GM13977 (cell line): ENCODE results near the gene SEMA4A.

Experiments used
- DNase-seq: peaks from one replicate; pipeline ENCODE4 v3.0.0; 2012; ENCODE audit warnings: low spot score
- in situ Hi-C: fragments of 300-500 bp; cut with MboI; formaldehyde crosslinking; loops from one replicate; pipeline ENCODE4 v1.12.0; 2022; ENCODE audit warnings: low sequenced_read_pairs, low pct_unique_long_range_greater_than_20kb, mixed read lengths, inconsistent platforms; ENCODE audit not compliant: unreplicated experiment
- TF ChIP-seq, protein P1 (sequence below): IDR thresholded peaks from 2 replicates; pipeline ENCODE4 v1.5.1; 2012; ENCODE audit warnings: mild to moderate bottlenecking, control low read depth; ENCODE audit not compliant: insufficient read depth; ENCODE audit errors: extremely low read depth, missing control alignments

SEMA4A gene

GRCh38 chr1:156153362-156153761 is at the start of gene SEMA4A:
Gene SEMA4A (plus strand): TSS chr1:156153585. CDS start chr1:156154579, 994 bp downstream.
- TF ChIP-seq, protein P1, sequence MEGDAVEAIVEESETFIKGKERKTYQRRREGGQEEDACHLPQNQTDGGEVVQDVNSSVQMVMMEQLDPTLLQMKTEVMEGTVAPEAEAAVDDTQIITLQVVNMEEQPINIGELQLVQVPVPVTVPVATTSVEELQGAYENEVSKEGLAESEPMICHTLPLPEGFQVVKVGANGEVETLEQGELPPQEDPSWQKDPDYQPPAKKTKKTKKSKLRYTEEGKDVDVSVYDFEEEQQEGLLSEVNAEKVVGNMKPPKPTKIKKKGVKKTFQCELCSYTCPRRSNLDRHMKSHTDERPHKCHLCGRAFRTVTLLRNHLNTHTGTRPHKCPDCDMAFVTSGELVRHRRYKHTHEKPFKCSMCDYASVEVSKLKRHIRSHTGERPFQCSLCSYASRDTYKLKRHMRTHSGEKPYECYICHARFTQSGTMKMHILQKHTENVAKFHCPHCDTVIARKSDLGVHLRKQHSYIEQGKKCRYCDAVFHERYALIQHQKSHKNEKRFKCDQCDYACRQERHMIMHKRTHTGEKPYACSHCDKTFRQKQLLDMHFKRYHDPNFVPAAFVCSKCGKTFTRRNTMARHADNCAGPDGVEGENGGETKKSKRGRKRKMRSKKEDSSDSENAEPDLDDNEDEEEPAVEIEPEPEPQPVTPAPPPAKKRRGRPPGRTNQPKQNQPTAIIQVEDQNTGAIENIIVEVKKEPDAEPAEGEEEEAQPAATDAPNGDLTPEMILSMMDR = no peak
- no peak for DNase-seq
- in situ Hi-C loops = no loop called here

- in situ Hi-C loops = no loop called here
- peak; percentile 66 for DNase-seq
- TF ChIP-seq, protein P1 = no peak
These were observed 49.1 kb upstream of the SEMA4A start for GRCh38 chr1:156104065-156104810.

DNA sequence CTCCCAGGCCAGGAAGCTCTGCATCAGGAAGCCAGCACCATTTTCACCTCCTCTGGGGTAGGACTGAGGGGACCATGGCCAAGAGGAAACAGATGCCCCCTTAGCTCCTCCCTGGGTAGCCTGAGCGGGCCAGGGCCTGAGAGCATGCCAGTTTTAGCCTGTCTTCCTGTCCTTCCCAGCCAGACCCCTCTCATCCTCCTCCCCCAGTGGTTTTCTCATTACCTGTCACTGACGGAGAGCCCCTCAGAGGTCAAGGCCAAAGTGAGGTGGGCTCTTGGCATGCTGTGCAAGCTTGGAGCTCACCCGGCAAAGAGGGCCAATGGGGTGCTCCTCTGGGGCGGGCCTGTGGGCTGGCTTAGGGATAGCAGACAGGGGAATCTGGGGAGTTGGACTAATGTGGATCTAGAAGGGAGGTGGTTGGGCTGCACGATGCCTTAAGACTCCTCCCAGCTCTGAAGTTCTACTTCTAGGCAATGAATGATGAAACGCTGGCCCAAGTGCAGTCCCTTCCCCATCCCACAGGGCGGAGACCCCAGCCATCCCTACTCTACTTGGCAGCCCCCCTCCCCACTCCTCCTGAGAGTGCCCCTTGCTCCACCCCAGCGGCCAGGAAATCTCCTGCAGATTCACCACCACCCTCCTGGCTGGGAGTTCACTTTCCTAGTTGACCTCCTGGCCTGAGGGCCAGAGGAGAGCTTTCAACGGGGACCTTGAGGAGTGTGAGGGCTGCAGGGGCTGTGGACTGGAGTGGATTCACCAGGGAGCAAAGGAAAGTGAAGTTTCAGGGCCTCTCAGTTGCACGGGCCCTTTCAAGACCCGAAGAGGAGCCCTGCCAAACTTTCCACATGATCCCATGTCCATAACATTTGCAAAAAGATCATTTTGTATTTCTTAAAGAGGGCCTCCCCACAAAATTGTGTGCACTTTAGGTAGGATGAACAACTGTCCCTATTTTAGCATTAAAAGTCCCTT is 48.2 kb upstream of the SEMA4A start:
- TF ChIP-seq, protein P1 = no peak
- in situ Hi-C loops = no loop called here
- DNase-seq = no peak

DNA sequence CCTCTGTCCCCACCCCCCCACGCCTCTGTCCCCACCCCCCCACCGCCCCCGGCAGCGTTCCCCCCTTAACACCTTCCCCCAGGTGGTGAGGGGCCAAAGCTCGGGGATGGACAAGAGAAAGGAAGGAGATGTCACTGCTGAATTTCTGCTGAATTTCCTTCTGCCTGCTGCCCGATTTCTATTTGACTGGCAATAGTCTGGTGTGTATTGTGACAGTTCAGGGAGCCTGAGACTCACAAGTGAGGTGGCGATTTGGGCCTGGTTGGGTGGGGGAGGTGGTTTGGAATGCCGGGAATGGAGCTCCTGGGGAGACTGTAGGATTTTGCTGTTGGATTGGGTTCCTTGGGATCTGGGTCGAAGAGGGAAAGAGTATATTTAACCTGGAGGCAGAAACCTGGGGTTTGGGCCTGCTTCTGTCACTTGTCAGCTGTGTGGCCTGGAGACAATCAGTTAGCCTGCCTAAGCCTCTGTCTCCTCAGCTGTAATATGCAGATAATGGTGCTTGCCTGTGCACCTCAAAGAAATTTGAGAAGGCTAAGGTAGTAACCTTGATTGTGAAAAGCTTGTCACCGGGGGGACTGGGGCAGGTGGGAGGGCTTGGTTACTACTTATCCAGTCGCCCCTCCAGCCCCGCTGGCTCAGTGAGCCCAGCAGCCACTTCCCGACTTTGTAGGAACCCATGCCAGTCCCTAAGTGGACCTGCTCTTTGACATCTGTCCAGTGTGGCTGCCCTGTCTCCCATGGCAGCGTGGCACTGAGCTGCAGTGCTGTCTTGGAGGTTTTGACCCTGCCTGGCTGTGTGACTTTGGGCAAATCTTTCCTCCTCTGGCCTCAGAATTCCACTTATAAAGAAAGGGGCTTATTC is 46.5 kb upstream of the SEMA4A start:
- in situ Hi-C loops = no loop called here
- TF ChIP-seq, protein P1 = no peak
- no peak for DNase-seq

- in situ Hi-C loops = no loop called here
- TF ChIP-seq, protein P1 = no peak
- DNase-seq = no peak
These were observed 45.3 kb upstream of the SEMA4A start for GRCh38 chr1:156108057-156108456.
